NCI-H187 treated with DMSO at 0.1 percent for 48 hours (cell line): Measurements from ENCODE around the gene XKR7.
A peak's percentile ranks its signal among the peaks of the same experiment; 100 is the strongest.
"Not testable (repeated sequence)": the region's sequence is repeated elsewhere in the genome, so short reads cannot be mapped to it uniquely, and the experiment has no call there.

Experiments
- DNase-seq: peaks from one replicate; lab custom pipeline; 2025; lab: John Stamatoyannopoulos, UW

Gene XKR7

DNA sequence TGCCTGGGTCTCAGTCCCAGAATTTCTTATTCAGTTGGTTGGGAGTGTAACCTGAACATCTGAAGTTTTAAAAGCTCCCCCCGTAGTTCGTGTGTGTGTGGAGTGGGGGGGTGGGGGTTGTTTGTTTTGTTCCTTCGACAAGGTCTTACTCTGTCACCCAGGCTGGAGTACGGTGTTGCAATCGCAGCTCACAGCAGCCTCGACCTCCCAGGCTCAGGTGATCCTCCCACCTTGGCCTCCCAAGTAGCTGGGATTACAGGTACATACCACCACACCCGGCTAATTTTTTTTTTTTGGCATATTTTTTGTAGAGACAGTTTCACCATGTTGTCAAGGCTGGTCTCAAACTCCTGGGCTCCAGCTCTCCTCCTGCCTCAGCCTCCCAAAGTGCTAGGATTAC lies 45.4 kb downstream of the XKR7 start:
- no peak for DNase-seq

DNA sequence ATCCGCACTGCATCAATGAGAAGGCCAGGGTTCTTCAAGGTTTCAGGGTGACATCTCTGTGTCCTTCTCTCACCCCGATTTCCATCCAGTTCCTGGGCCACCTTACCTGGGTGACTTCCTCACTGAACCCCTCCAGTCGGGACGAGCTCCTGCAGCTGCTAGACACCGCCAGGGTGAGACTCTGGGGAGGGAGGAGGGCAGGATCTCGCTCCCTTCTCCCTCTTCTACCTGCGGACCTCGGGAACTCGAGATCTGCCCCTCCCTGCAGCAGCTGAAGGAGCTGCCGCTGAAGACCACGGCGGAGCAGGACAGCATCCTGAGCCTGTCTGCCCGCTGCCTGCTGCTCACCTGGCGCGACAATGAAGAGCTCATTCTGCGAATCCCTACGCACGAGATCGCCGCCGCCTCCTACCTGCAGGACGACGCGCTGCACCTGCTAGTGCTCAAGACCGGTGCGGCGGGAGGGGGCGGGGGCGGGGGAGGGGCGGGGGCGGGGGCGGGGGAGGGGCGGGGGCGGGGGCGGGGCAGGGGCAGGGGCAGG lies 49.8 kb downstream of the XKR7 start:
- DNase-seq, result peak; percentile 61

DNA sequence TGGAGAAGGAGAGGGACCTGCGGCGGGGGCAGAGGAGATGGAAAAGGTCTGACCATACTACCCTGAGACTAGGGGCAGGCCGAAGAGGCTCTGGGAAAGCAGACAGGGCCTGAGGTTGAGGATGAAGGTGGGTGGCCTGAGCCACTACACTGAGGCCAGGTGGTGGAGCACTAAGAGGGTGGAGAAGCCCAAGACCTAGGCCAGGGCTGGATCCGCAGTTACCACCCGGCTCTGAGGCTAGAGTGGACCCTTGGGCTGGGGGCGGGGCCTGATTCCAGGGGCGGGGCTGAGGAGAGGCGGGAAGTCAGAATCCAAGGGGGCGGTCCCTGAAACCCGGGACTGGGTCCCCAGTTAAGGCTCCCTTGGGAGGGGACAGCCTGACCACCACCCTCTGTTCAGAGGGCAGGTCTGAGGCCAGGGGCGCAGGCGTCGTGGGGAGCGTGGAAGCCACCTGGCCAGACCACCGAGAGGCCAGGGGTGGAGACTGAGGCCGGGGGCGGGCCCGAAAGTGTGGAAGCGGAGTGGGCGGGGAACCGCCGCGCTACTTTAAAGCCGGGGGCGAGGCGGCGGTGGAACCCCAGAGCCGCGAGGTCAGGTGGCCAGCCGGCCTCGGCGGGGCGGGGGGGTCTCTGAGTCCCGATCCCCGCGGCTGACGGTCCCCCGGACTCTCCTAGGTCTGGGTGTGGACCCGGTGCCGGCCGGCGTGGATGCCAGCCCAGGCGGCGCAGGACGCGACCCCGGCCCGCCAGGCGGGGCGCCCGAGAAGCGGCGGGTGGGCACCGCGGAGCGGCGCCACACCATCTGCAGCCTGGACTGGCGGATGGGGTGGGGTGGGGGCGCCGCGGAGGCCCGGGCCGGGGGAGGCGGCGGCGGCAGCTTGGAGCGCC lies 50.6 kb downstream of the XKR7 start:
- peak; percentile 79 for DNase-seq

GRCh38 chr20:32019156-32019510 lies 51.2 kb downstream of the XKR7 start:
- no peak for DNase-seq

DNA sequence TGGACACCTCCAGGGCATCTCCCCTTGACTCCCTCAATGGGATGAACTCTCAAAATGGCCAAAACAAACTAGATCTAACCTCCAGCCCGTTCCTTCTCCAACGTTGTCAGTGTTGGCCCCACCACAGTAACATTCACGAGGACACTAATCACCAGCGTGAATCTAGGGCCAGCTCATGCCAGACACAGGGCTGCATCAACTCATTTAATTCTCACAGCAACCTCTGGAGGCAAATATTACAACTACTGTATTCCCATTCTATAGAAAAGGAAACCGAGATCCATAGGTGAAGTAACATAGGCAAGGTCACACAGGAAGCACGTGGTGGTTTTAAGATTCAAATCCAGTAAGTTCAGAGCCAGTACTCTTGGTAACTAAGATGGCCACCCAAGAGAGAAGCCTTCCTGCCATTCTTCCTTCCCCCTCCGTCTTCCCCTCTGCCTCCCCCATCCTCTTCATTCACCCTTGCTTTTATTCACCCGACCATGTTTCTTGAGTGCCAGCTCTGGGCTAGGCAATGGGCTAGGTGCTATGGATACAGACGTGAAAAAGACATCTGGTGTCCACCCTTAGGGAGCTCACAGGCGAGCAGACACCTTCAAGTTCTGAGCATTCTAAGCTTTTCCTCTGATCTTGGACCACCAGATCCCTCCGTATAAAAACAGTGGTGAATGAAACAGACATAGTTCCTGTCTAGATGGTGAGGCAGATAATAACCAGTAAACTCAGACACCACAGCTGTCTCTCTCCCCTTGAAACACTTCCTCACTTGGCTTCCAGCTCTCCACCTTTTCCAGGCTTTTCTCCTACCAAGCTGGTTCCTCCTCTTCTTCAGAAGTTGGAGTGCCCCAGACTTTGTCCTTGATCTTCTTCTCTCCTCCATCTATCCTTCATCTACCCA lies 51.9 kb downstream of the XKR7 start:
- DNase-seq, result no peak

DNA sequence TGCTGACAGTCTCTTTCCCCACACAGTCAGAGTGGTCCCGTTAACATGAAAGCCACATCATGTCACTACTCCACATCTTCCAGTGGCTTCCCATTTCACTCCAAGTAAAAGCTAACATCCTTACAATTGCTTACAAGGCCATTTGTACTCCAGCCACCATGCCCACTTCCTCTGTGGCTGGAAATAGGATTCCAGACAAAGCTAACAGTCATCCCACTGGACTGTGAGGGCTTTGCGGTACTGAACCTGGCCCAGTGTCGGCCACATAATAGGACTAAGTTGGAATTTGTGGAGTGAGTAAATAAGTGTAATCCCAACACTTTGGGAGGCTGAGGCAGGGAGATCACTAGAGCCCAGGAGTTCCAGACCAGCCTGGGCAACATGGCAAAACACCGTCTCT lies 53.1 kb downstream of the XKR7 start:
- no peak for DNase-seq

DNA sequence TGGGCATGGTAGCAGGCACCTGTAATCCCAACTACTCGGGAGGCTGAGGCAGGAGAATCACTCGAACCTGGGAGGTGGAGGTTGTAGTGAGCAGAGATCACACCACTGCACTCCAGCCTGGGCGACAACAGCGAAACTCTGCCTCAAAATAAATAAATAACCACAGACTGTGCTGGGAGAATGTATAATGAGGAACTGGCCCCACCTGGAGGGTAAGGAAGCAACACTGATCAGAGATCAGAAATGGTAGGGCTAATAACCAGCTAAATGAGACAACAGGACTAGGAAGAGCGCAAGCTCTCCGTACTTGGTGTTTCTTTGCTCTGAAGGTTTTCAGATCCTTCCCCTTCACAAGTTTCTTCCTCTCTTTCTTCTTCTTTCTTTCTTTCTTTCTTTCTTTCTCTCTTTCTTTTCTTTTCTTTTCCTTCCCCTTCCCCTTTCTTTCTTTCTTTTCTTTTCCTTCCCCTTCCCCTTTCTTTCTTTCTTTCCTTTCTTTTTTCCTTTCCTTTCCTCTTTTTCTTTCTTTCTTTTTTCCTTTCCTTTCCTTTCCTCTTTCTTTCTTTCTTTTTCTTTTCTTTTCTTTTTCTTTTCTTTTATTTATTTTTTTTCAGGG lies 56.8 kb downstream of the XKR7 start:
- DNase-seq, result no peak

DNA sequence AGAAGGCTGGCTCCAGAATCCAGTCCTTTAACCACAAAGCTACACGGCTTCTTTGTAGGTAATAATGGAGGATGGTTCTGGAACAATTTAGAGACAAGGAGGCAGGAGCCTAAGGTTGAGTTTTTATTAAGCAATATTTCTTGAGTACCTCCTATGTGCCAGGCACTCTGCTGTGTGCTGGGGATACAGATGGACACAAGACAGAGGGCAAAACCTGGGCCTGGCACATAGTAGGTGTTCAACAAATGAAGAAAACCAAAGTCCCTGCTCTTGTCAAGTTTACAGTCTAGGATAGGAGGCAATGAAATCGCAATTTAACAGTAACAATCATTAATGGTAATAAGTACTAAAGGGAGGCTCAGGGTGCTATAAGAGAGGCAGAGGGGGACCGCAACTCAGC lies 59.7 kb downstream of the XKR7 start:
- DNase-seq, result no peak

DNA sequence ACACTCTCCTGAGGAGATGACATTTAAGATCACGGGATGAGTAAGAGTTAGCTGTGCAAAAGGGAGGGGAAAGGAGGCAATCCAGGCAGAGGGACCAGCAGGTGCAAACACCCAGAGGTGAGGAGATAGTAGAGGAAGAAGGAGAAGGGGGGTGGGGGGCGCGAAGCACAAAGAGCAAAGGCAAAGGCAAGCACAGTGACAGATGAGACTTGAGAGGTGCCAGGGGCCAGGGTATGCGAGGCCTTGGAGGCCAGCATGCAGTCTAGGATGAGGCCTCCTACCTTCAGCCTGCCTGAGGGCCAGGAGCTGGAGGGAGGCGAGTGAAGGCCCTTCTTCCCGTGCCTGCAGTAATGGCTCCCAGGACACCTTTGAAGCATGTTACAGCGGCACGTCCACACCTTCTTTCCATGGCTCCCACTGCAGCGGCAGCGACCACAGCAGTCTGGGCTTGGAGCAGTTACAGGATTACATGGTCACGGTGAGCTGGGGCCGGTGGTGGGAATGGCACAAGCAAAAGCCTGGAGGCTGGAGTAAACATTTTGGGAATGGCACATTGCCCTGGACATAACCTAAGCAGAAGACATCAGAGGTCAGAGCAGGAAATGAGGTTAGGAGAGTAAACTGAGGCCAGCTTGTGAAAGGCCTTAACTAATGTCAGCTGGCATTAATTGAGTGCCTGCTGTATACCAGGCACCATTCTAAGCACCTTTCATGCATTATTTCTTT lies 60.9 kb downstream of the XKR7 start:
- no peak for DNase-seq

- no peak for DNase-seq
Observed at GRCh38 chr20:32029561-32029960, 61.6 kb downstream of the XKR7 start.

GRCh38 chr20:32031007-32031958 lies 63.3 kb downstream of the XKR7 start:
- peak; percentile 50 for DNase-seq

DNA sequence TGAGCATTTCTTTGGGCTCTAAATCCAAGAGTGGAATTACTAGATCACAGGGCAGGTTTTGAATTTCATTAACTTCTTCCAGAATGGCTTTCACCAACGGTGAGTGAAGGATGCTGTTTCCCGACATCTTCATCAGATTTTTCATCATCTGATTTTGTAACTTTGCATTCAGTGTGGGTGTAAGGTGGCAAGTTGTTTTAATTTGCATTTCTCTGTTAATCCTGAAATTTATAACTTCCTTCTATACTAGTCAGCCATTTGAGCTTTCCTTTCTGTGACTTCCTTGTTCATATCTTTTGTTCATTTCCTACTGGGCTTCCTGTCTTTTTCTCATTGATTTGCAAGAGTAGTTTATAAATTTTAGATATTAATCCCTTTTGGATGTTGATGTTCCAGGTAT lies 65.4 kb downstream of the XKR7 start:
- DNase-seq, result no peak

DNA sequence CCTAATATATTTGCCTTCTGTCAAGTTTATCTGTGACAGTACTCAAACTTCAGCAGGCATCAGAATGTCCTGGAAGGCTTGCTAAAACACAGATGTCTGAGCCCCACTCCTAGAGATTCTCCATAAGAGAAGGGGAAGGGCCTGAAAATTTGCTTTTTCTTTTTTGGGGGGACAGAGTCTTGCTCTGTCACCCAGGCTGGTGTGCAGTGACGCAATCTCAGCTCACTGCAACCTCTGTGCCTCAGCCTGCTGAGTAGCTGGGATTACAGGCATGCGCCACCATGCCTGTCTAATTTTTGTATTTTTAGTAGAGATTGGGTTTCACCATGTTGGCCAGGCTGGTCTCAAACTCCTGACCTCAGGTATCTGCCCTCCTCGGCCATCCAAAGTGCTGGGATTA lies 65.8 kb downstream of the XKR7 start:
- not testable (repeated sequence) for DNase-seq

- DNase-seq, result no peak
Observed at GRCh38 chr20:32034581-32035425, 66.9 kb downstream of the XKR7 start.

DNA sequence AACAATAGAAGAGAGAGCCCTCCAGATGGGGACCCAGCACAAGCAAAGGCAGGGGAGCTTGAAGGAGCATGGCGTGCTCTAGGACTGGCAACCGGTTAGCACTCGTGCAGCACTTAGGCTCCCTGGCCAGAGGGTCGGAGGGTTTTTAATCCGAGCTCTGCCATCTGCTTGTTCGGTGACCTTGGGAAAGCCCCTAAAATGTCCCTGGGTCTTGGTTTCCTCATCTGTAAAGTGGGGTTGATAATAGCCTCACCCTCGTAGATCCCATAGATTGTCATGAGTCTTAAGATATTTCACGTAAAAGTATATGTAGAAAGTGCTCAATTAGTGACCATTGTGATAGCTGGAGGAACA lies 67.5 kb downstream of the XKR7 start:
- DNase-seq, result no peak

DNA sequence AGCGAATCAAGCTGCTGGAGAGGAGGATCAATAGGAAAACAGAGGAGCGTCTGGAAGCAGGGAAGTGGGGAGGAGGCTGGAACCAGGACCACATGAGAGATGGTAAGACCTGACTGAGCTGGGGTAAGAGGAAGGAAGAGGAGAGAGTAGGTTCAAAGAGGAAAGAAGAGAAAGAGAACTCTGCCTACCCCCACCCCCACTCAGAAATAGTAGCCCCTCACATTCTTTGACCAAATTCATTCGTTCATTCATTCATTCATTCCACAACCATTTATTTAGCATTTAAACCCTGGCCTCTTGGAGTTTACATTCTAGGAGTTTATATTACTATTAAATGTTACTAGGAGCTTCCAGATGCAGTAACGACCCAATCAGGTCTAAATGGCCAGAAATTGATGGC lies 68.3 kb downstream of the XKR7 start:
- no peak for DNase-seq

DNA sequence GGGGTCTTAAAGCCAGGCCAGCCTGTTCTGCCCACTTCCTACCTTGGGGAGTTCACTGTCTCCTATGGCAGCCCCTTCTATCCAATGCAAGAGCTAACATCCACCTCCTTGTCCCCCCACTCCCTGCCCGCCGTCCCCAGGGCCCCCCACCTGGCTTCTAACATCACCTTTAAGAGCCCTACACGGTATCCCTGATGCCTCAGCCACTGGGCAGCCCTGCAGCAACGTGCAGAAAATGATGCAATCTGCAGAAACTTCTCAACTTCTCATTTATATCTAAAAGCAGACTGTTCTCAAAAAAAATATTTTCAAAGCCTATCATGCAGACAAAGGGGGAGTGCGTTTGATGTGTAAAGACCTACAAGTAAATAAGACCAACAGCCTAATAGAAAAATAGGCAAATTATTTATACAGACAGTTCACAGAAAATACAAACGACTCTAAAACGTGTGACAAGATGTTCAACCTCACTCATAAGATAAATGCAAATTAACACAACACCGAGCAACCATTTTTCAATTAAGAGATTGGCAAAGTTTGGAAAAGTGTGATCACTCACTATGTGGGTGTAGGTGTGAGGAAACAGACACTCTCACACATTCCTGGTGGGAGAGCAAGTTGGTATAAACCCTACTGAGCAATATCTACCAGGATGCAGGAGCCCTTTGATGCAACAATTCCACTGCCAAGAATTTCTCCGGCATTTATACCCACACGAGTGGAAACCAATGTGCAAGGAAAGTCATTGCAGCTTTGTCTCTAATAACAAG lies 69.0 kb downstream of the XKR7 start:
- DNase-seq, result no peak

- no peak for DNase-seq
Observed at GRCh38 chr20:32037929-32038328, 70.0 kb downstream of the XKR7 start.
